ENCODE results near the gene FAM135A. TPM values are rescaled to one million over a fixed set of nuclear protein-coding genes. Genes with fewer than 3 reads are reported as not detected.

Gene FAM135A
- total RNA-seq, 1 experiment from 2014 or later = 31.0 TPM

- Mint-ChIP-seq H3K9me3 (no peaks in the 10 kb centered on the region), H3K4me3 (no peak overlapping the region)
- WGBS (ENCODE audit: extremely low coverage, insufficient read length, low lambda C conversion rate) = no CpG with 5 or more reads among the region's 1 CpG
Observed at GRCh38 chr6:70404658-70405057, 8.7 kb upstream of the FAM135A start.

More at GRCh38 chr6:70404658-70405057, 8.7 kb upstream of the FAM135A start:
- Histone ChIP-seq H4K91ac (ENCODE audit: insufficient read length, low read depth, low read length) (no peak overlapping the region), H3K56ac (ENCODE audit: insufficient read length, low read depth, low read length) (no peak overlapping the region), H3T11ph (ENCODE audit: low read length) (no peak overlapping the region), H2BK20ac (ENCODE audit: low read depth, low read length, poor library complexity, severe bottlenecking) (no peak overlapping the region), H2AK5ac (ENCODE audit: insufficient read length, low read length) (no peak overlapping the region), H3K79me2 (ENCODE audit: insufficient read depth, low read length) (no peaks in the 10 kb centered on the region), H3K9me3 (ENCODE audit: control insufficient read depth, low read depth, low read length) (no peaks in the 10 kb centered on the region), H3K9ac (ENCODE audit: extremely low read depth, insufficient read length, low read length) (no peak overlapping the region), H3K14ac (ENCODE audit: insufficient read depth, low read length) (no peak overlapping the region), H4K5ac (ENCODE audit: insufficient read length, low read depth, low read length) (no peak overlapping the region), H3K27ac (ENCODE audit: insufficient read length, low read depth, low read length) (no peak overlapping the region), H3K18ac (ENCODE audit: insufficient read length, low read depth, low read length) (no peak overlapping the region), H2AFZ (ENCODE audit: low read length) (no peak overlapping the region), H3K23ac (ENCODE audit: insufficient read length, low read depth, low read length) (no peak overlapping the region), H3K79me1 (ENCODE audit: insufficient read depth, low read depth, low read length, poor library complexity, severe bottlenecking) (no peaks in the 10 kb centered on the region), H2BK120ac (ENCODE audit: low read depth, low read length, poor library complexity, severe bottlenecking) (no peak overlapping the region), H3K4me2 (ENCODE audit: insufficient read depth, insufficient read length, low read length) (no peak overlapping the region), H4K20me1 (ENCODE audit: control insufficient read depth, insufficient read depth, insufficient read length) (no peaks in the 10 kb centered on the region), H2BK15ac (ENCODE audit: low read depth, low read length) (no peak overlapping the region), H3K27me3 (ENCODE audit: insufficient read depth, low read length) (no peaks in the 10 kb centered on the region), H3K23me2 (ENCODE audit: insufficient read length, low read depth, low read length, poor library complexity, severe bottlenecking) (no peaks in the 10 kb centered on the region), H4K8ac (replicated peaks; ENCODE audit: insufficient read length, low read depth, low read length) (no peak overlapping the region), H3K4me1 (ENCODE audit: insufficient read depth, low read length) (no peaks in the 10 kb centered on the region), H2BK12ac (ENCODE audit: insufficient read length, low read depth, low read length) (no peak overlapping the region), H3K4ac (ENCODE audit: low read depth, low read length) (no peak overlapping the region), H2BK5ac (ENCODE audit: insufficient read length, low read length) (no peak overlapping the region)
- H3K27ac Mint-ChIP-seq = no peak overlapping the region
- TF ChIP-seq CTCF (conservative IDR thresholded peaks at IDR 0.05) = no peak
- H3K4me1 Mint-ChIP-seq = no peaks in the 10 kb centered on the region
- no peaks in the 10 kb centered on the region for H3K36me3 Mint-ChIP-seq (ENCODE audit: insufficient read depth in 1 of 3, low read depth in 3 of 3)
- H3K27me3 Mint-ChIP-seq (ENCODE audit: low read depth) = peaks cover 6% of the 10 kb centered on the region
- no peak for DNase-seq
